ENCODE data around the gene RYR3.

RYR3 gene

GRCh38 chr15:33851079-33851478 lies 540.3 kb downstream of the RYR3 start:
- no peak for DNase-seq

GRCh38 chr15:33852094-33852493 lies 541.3 kb downstream of the RYR3 start:
- DNase-seq = no peak

- no peak for DNase-seq
Measured at GRCh38 chr15:33852570-33852969, 541.8 kb downstream of the RYR3 start.

- no peak for DNase-seq
Measured at GRCh38 chr15:33857726-33858125, 547.0 kb downstream of the RYR3 start.

- no peak for DNase-seq
Measured at GRCh38 chr15:33858836-33859235, 548.1 kb downstream of the RYR3 start.

- no peak for DNase-seq
Measured at GRCh38 chr15:33859992-33860545, 549.3 kb downstream of the RYR3 start.

GRCh38 chr15:33860754-33861153 lies 550.0 kb downstream of the RYR3 start:
- no peak for DNase-seq

- DNase-seq = no peak
Measured at GRCh38 chr15:33864360-33865075, 553.8 kb downstream of the RYR3 start.

- no peak for DNase-seq
Measured at GRCh38 chr15:33865416-33865815, 554.6 kb downstream of the RYR3 start.

- DNase-seq = no peak
Measured at GRCh38 chr15:33866101-33866737, 555.5 kb downstream of the RYR3 start.

GRCh38 chr15:33871980-33872379 lies 561.2 kb downstream of the RYR3 start:
- DNase-seq = no peak

GRCh38 chr15:33872416-33873106 lies 561.8 kb downstream of the RYR3 start:
- no peak for DNase-seq

- DNase-seq = no peak
Measured at GRCh38 chr15:33874156-33874555, 563.4 kb downstream of the RYR3 start.

- no peak for DNase-seq
Measured at GRCh38 chr15:33882921-33883320, 572.2 kb downstream of the RYR3 start.

- DNase-seq = no peak
Measured at GRCh38 chr15:33888176-33888575, 577.4 kb downstream of the RYR3 start.

GRCh38 chr15:33894193-33894592 lies 583.4 kb downstream of the RYR3 start:
- no peak for DNase-seq

- DNase-seq = no peak
Measured at GRCh38 chr15:33902043-33902442, 591.3 kb downstream of the RYR3 start.

GRCh38 chr15:33903661-33904060 lies 592.9 kb downstream of the RYR3 start:
- no peak for DNase-seq

- DNase-seq = no peak
Measured at GRCh38 chr15:33907326-33907725, 596.6 kb downstream of the RYR3 start.

- DNase-seq = no peak
Measured at GRCh38 chr15:33908406-33908805, 597.6 kb downstream of the RYR3 start.

- no peak for DNase-seq
Measured at GRCh38 chr15:33910741-33911140, 600.0 kb downstream of the RYR3 start.

- DNase-seq = no peak
Measured at GRCh38 chr15:33912326-33912725, 601.6 kb downstream of the RYR3 start.

- DNase-seq = no peak
Measured at GRCh38 chr15:33913459-33913858, 602.7 kb downstream of the RYR3 start.
